Measurements from ENCODE around the gene SLC7A8. TPM values are rescaled to one million over a fixed set of nuclear protein-coding genes. Genes with fewer than 3 reads are reported as not detected.
A peak's percentile ranks its signal among the peaks of the same experiment; 100 is the strongest.

SLC7A8 gene
- total RNA-seq, 1 donor from 2014 or later, result 1.8 TPM

- H3K4me1 Mint-ChIP-seq, result peaks cover 36% of the 10 kb centered on the region
- H3K36me3 Mint-ChIP-seq (ENCODE audit: low read depth), result no peaks in the 10 kb centered on the region
- H3K9me3 Mint-ChIP-seq, result no peaks in the 10 kb centered on the region
- H3K27ac Mint-ChIP-seq, result peak within 1 kb of the TSS; percentile 89
- peaks cover 8% of the 10 kb centered on the region for H3K27me3 Mint-ChIP-seq
- H3K4me3 Mint-ChIP-seq, result peak within 1 kb of the TSS; percentile 25
- ATAC-seq (ENCODE audit: low read depth) (no peak), DNase-seq (no peak)
- ChIA-PET CTCF (interaction anchor here (1.8 to 5.2 kb wide), 2 partner anchors 24 to 67 kb away, joined by 28 to 162 read pairs; partner anchors contain the start of genes ACIN1, C14orf119 and SLC7A8), POLR2A (interaction anchor here (1.0 to 5.6 kb wide), 2 partner anchors 24 to 437 kb away, joined by 3 to 50 read pairs; partner anchors contain the start of genes ACIN1, C14orf119 and THTPA)
- no peak for TF ChIP-seq CTCF (IDR thresholded peaks at IDR 0.05)
- intact Hi-C loops (cut with micrococcal nuclease), result no loop called here
These were observed 64.7 kb downstream of the SLC7A8 start, which contains the start of gene CEBPE for GRCh38 chr14:23118506-23119362. Gene CEBPE (minus strand): TSS chr14:23119255. CDS start chr14:23119091, 164 bp downstream.

GRCh38 chr14:23117371-23118020 lies 66.0 kb downstream of the SLC7A8 start:
- CTCF ChIA-PET, result no interaction called here
- H3K27ac Mint-ChIP-seq, result no peak overlapping the region

GRCh38 chr14:23115918-23116317 lies 67.5 kb downstream of the SLC7A8 start:
- ChIA-PET CTCF (no interaction called here), POLR2A (no interaction called here)
- peaks cover 21% of the 10 kb centered on the region for H3K4me1 Mint-ChIP-seq
- H3K4me3 Mint-ChIP-seq, result no peak overlapping the region
- H3K27me3 Mint-ChIP-seq, result peaks cover 8% of the 10 kb centered on the region
- no peak overlapping the region for H3K27ac Mint-ChIP-seq
- H3K9me3 Mint-ChIP-seq, result no peaks in the 10 kb centered on the region
- intact Hi-C loops (cut with micrococcal nuclease), result no loop called here
- H3K36me3 Mint-ChIP-seq (ENCODE audit: low read depth), result no peaks in the 10 kb centered on the region
- DNase-seq (no peak), ATAC-seq (ENCODE audit: low read depth) (no peak)
- no peak for TF ChIP-seq CTCF (IDR thresholded peaks at IDR 0.05)

More at GRCh38 chr14:23117371-23118020, 66.0 kb downstream of the SLC7A8 start:
- DNase-seq, result no peak
- H3K36me3 Mint-ChIP-seq (ENCODE audit: low read depth), result no peaks in the 10 kb centered on the region
- POLR2A ChIA-PET, result no interaction called here
- intact Hi-C loops (cut with micrococcal nuclease), result no loop called here
- ATAC-seq (ENCODE audit: low read depth), result no peak
- H3K4me1 Mint-ChIP-seq, result peaks cover 36% of the 10 kb centered on the region
- H3K9me3 Mint-ChIP-seq, result no peaks in the 10 kb centered on the region
- H3K4me3 Mint-ChIP-seq, result no peak overlapping the region
- H3K27me3 Mint-ChIP-seq, result peaks cover 8% of the 10 kb centered on the region
- TF ChIP-seq CTCF (IDR thresholded peaks at IDR 0.05), result no peak

GRCh38 chr14:23115039-23115731 lies 68.3 kb downstream of the SLC7A8 start:
- ATAC-seq (ENCODE audit: low read depth), result no peak

More at GRCh38 chr14:23115039-23115731, 68.3 kb downstream of the SLC7A8 start:
- Mint-ChIP-seq H3K4me3 (no peak overlapping the region), H3K4me1 (peaks cover 14% of the 10 kb centered on the region), H3K36me3 (ENCODE audit: low read depth) (no peaks in the 10 kb centered on the region), H3K27ac (no peak overlapping the region), H3K27me3 (peaks cover 8% of the 10 kb centered on the region), H3K9me3 (no peaks in the 10 kb centered on the region)
- CTCF ChIA-PET, result no interaction called here
- intact Hi-C loops (cut with micrococcal nuclease), result no loop called here
- DNase-seq, result no peak
- TF ChIP-seq CTCF (IDR thresholded peaks at IDR 0.05), result no peak
- POLR2A ChIA-PET, result no interaction called here

Data from activated B cell treated with CpG ODN at 0.5 μM for 24 hours (primary cell).